A549 (cell line): ENCODE data around the gene C20orf204. TPM values are rescaled to one million over a fixed set of nuclear protein-coding genes. Genes with fewer than 3 reads are reported as not detected.
"Not testable (repeated sequence)": the region's sequence is repeated elsewhere in the genome, so short reads cannot be mapped to it uniquely, and the experiment has no call there.

ENCODE experiments used
- ATAC-seq, 2 experiments: fragments of 200-7000 bp in 1 of 2; fragments of >200 bp in 1 of 2; cut with Nextera tagmentation in 1 of 2; cut with Tn5 transposase in 1 of 2; 3 replicates each; pipeline versions ENCODE4 v1.8.0 to v1.9.1; 2018 to 2020; ENCODE audit warnings: mild to moderate bottlenecking in 1 of 2, moderate library complexity in 1 of 2
- CTCF ChIA-PET: fragments of 300-600 bp; sonication (Branson Sonifier 250); formaldehyde crosslinking; extraction: SDS; loops from one replicate; lab custom pipeline; 2021; ENCODE audit warnings: antibody characterized with exemption, inconsistent platforms; lab: Yijun Ruan, JAX
- POLR2A ChIA-PET: fragments of 350-600 bp; formaldehyde crosslinking; extraction: SDS; loops from one replicate; lab custom pipeline; 2021; ENCODE audit warnings: antibody characterized with exemption, inconsistent platforms; lab: Yijun Ruan, JAX
- DNase-seq, 2 experiments: peaks; one replicate each; pipeline versions ENCODE4 v3.0.0 to v3.0.0-alpha.2; 2011 to 2016; ENCODE audit warnings: low read depth in 1 of 2, low spot score in 1 of 2
- FAIRE-seq: peaks from 2 replicates; lab custom pipeline; 2011; peaks lifted over from hg19 to GRCh38; lab: Jason Lieb, UNC
- H3K27ac ChIP-seq, 2 experiments: fragments of >200 bp; sonication (Bioruptor Twin); formaldehyde crosslinking; 3 replicates each; pipeline ENCODE4 v1.5.1; 2016 to 2017
- H3K4me1 ChIP-seq: fragments of >200 bp; sonication (Bioruptor Twin); formaldehyde crosslinking; 3 replicates; pipeline ENCODE4 v1.6.1; 2016
- H3K4me2 ChIP-seq: fragments of >200 bp; sonication (Bioruptor Twin); formaldehyde crosslinking; 3 replicates; pipeline ENCODE4 v1.6.1; 2016
- H3K4me3 ChIP-seq: fragments of >200 bp; sonication (Bioruptor Twin); formaldehyde crosslinking; 3 replicates; pipeline ENCODE4 v1.5.1; 2016
- H3K9me3 ChIP-seq: fragments of >200 bp; sonication (Bioruptor Twin); formaldehyde crosslinking; 3 replicates; pipeline ENCODE4 v1.6.1; 2016
- BHLHE40 ChIP-seq: IDR thresholded peaks from 2 replicates; pipeline ENCODE4 v1.6.1; 2012; ENCODE audit warnings: low read depth, low read length, inconsistent platforms
- CEBPB ChIP-seq, 2 experiments: fragments of >200 bp in 1 of 2; sonication (Bioruptor Twin) in 1 of 2; formaldehyde crosslinking in 1 of 2; IDR thresholded peaks; 2 replicates each; pipeline ENCODE4 v1.6.1; 2012 to 2016
- CHD2 ChIP-seq: fragments of 150-350 bp; IDR thresholded peaks from 2 replicates; pipeline ENCODE4 v1.6.1; 2014; ENCODE audit warnings: low read length; ENCODE audit not compliant: partially characterized antibody
- CTCF ChIP-seq: fragments of >200 bp; sonication (Bioruptor Twin); formaldehyde crosslinking; IDR thresholded peaks from 3 replicates; pipeline ENCODE4 v1.5.1; 2016
- E2F6 ChIP-seq: IDR thresholded peaks from 2 replicates; pipeline ENCODE4 v1.6.1; 2012; ENCODE audit warnings: low read depth, borderline replicate concordance
- EHF ChIP-seq: fragments of 250-450 bp; sonication (Bioruptor Pico); IDR thresholded peaks from 2 replicates; pipeline ENCODE4 v1.5.0; 2020; ENCODE audit warnings: mild to moderate bottlenecking
- ESRRA ChIP-seq: fragments of 150-350 bp; IDR thresholded peaks from 2 replicates; pipeline ENCODE4 v1.6.1; 2014; ENCODE audit warnings: mild to moderate bottlenecking, low read length, borderline replicate concordance
- FOSB ChIP-seq: fragments of 250-450 bp; sonication (Bioruptor Pico); IDR thresholded peaks from 2 replicates; pipeline ENCODE4 v1.5.0; 2020; ENCODE audit warnings: mild to moderate bottlenecking, moderate library complexity
- HES2 ChIP-seq: fragments of >200 bp; sonication (Bioruptor Twin); formaldehyde crosslinking; IDR thresholded peaks from 2 replicates; pipeline ENCODE4 v1.6.1; 2016
- HOXB13 ChIP-seq: fragments of 250-450 bp; sonication (Bioruptor Pico); IDR thresholded peaks from 2 replicates; pipeline ENCODE4 v1.5.0; 2020; ENCODE audit warnings: low read depth, mild to moderate bottlenecking, moderate library complexity
- HOXB5 ChIP-seq: fragments of 250-450 bp; sonication (Bioruptor Pico); IDR thresholded peaks from 2 replicates; pipeline ENCODE4 v1.5.0; 2020; ENCODE audit warnings: mild to moderate bottlenecking, moderate library complexity
- JUNB ChIP-seq: fragments of >200 bp; sonication (Bioruptor Twin); formaldehyde crosslinking; IDR thresholded peaks from 2 replicates; pipeline ENCODE4 v1.6.1; 2016
- KDM5A ChIP-seq: fragments of 200-600 bp; sonication (generic); IDR thresholded peaks from 2 replicates; pipeline ENCODE4 v1.6.1; 2016; ENCODE audit warnings: antibody characterized with exemption, mild to moderate bottlenecking
- MAZ ChIP-seq: fragments of 150-350 bp; IDR thresholded peaks from 2 replicates; pipeline ENCODE4 v1.6.1; 2014; ENCODE audit warnings: antibody characterized with exemption, low read depth, low read length, borderline replicate concordance
- NR3C1 ChIP-seq: fragments of >200 bp; sonication (Bioruptor Twin); formaldehyde crosslinking; IDR thresholded peaks from 3 replicates; pipeline ENCODE4 v1.6.1; 2017
- POLR2A ChIP-seq: IDR thresholded peaks from 2 replicates; pipeline ENCODE4 v1.6.1; 2012; ENCODE audit warnings: mild to moderate bottlenecking, low read length
- POLR2AphosphoS2 ChIP-seq: conservative IDR thresholded peaks from 2 replicates; pipeline ENCODE4 v1.6.1; 2012; ENCODE audit warnings: low read length, improper control_type of control experiment, inconsistent platforms
- RAD21 ChIP-seq, 2 experiments: fragments of >200 bp in 1 of 2; sonication (Bioruptor Twin) in 1 of 2; formaldehyde crosslinking in 1 of 2; IDR thresholded peaks in 1 of 2; conservative IDR thresholded peaks in 1 of 2; 2 replicates in 1 of 2; 3 replicates in 1 of 2; pipeline ENCODE4 v1.6.1; 2012 to 2018; ENCODE audit warnings: inconsistent platforms in 1 of 2
- RARB ChIP-seq: fragments of 250-450 bp; sonication (Bioruptor Pico); IDR thresholded peaks from 2 replicates; pipeline ENCODE4 v1.8.0; 2021; ENCODE audit warnings: mild to moderate bottlenecking, moderate library complexity
- RCOR1 ChIP-seq: fragments of 150-350 bp; IDR thresholded peaks from 2 replicates; pipeline ENCODE4 v1.6.1; 2014; ENCODE audit warnings: antibody characterized with exemption, low read length, low read depth
- RNF2 ChIP-seq: fragments of 200-600 bp; sonication (generic); IDR thresholded peaks from 2 replicates; pipeline ENCODE4 v1.6.1; 2016; ENCODE audit warnings: low read depth, mild to moderate bottlenecking, antibody characterized with exemption, moderate library complexity, borderline replicate concordance
- ZFP36 ChIP-seq: fragments of 450-650 bp; IDR thresholded peaks from 2 replicates; pipeline ENCODE4 v1.6.1; 2014; ENCODE audit warnings: borderline replicate concordance; ENCODE audit not compliant: partially characterized antibody
- ZNF302 ChIP-seq: fragments of 250-450 bp; sonication (Bioruptor Pico); IDR thresholded peaks from 2 replicates; pipeline ENCODE4 v1.9.0; 2021; ENCODE audit warnings: inconsistent platforms, mild to moderate bottlenecking, moderate library complexity
- WGBS: methylation state at CpG from one replicate; pipeline ENCODE4 v1.1.6; 2017; ENCODE audit errors: missing lambda C conversion rate; 5-methylcytosine and 5-hydroxymethylcytosine counted together
- polyA plus RNA-seq, 4 experiments: library from polyadenylated mRNA; depleted of rRNA in 3 of 4; stranded (reverse); fragments of >200 nt; fragmentation: RNase III in 1 of 4; extraction: RNeasy Plus Mini Kit Qiagen cat#74134 plus additional on column Dnase treatment in 1 of 4; gene quantifications; 2 replicates in 3 of 4; 3 replicates in 1 of 4; pipeline ENCODE4 v1.2.3, GENCODE V29; 2011 to 2017

Gene C20orf204
- polyA plus RNA-seq, 2 of the 4 experiments (the other 2 are of a cell fraction), result 0.21 to 0.59 TPM

GRCh38 chr20:64009811-64010387, 26.1 kb upstream of the C20orf204 start:
- CTCF ChIA-PET, result interaction anchor here (1.1 to 1.7 kb wide), 3 partner anchors 10 to 30 kb away, joined by 3 to 4 read pairs (median 3); no protein-coding TSS in a partner anchor
- Histone ChIP-seq H3K9me3 (0 out of 3 replicates have a peak, but pooled peaks cover 6% of the 10 kb centered on the region), H3K4me2 (no peak overlapping the region), H3K4me3 (no peak overlapping the region), H3K4me1 (no peaks in the 10 kb centered on the region), H3K27ac (no peak overlapping the region)
- TF ChIP-seq HES2 (no peak), POLR2AphosphoS2 (no peak), NR3C1 (no peak), BHLHE40 (no peak), RAD21 (conservative IDR thresholded peaks at IDR 0.05 in 1 of 2, IDR thresholded peaks at IDR 0.05 in 1 of 2) (no peak), JUNB (no peak), ZFP36 (no peak), CTCF (no peak), ZNF302 (CRISPR knock-in tag) (no peak), EHF (no peak), CEBPB (IDR thresholded peaks at IDR 0.05) (no peak), POLR2A (no peak), RARB (no peak), FOSB (CRISPR knock-in tag) (no peak), KDM5A (no peak), HOXB13 (CRISPR knock-in tag) (no peak), HOXB5 (CRISPR knock-in tag) (no peak), E2F6 (no peak), RCOR1 (no peak), CHD2 (no peak)
- ATAC-seq (no peak), DNase-seq (no peak), FAIRE-seq (no peak)
- 87% methylated on average over 13 of the region's 13 CpGs for WGBS
- POLR2A ChIA-PET, result no interaction called here

GRCh38 chr20:64010711-64011237, 25.2 kb upstream of the C20orf204 start:
- no peak for TF ChIP-seq RNF2
- TF ChIP-seq, all 56 proteins: peak for 0
- no peak overlapping the region for H3K4me3 ChIP-seq
- 0 out of 3 replicates have a peak, but pooled peaks cover 6% of the 10 kb centered on the region for H3K9me3 ChIP-seq
- no peak overlapping the region for H3K27ac ChIP-seq
- no peaks in the 10 kb centered on the region for H3K4me1 ChIP-seq
- H3K4me2 ChIP-seq, result no peak overlapping the region
- 76% methylated on average over 8 of the region's 8 CpGs for WGBS
- FAIRE-seq (no peak), ATAC-seq (no peak; a peak in 1 of 6 replicates), DNase-seq (no peak)
- ChIA-PET CTCF (interaction anchor here (1.1 to 1.7 kb wide), 4 partner anchors 9 to 31 kb away, joined by 3 to 4 read pairs (median 3); no protein-coding TSS in a partner anchor), POLR2A (no interaction called here)

- Histone ChIP-seq H3K4me2 (no peak overlapping the region), H3K27ac (no peak overlapping the region), H3K9me3 (0 out of 3 replicates have a peak, but pooled peaks cover 6% of the 10 kb centered on the region), H3K4me1 (no peaks in the 10 kb centered on the region), H3K4me3 (no peak overlapping the region)
- ChIA-PET CTCF (interaction anchor here (1.2 to 1.7 kb wide), 3 partner anchors 9 to 28 kb away, joined by 3 to 4 read pairs (median 3); no protein-coding TSS in a partner anchor), POLR2A (no interaction called here)
- DNase-seq (no peak), FAIRE-seq (no peak), ATAC-seq (no peak)
- TF ChIP-seq ZFP36, result no peak
- no peak for TF ChIP-seq MAZ
- TF ChIP-seq NR3C1, result no peak
- no peak for TF ChIP-seq ESRRA
- TF ChIP-seq ZNF302 (CRISPR knock-in tag), result no peak
- no peak for TF ChIP-seq CEBPB (IDR thresholded peaks at IDR 0.05)
- 94% methylated on average over 16 of the region's 16 CpGs for WGBS
Observed at GRCh38 chr20:64011366-64011779, 24.6 kb upstream of the C20orf204 start.

GRCh38 chr20:64012385-64013154, 23.4 kb upstream of the C20orf204 start:
- DNase-seq, CTCF ChIA-PET, ATAC-seq, H3K4me1 ChIP-seq, POLR2A ChIA-PET, H3K4me3 ChIP-seq, H3K4me2 ChIP-seq, FAIRE-seq, H3K27ac ChIP-seq, H3K9me3 ChIP-seq: not testable (repeated sequence)
- WGBS, result 92% methylated on average over 7 of the region's 20 CpGs
